OCI-LY3 (cell line): ENCODE data around the gene LRBA.

Experiments used
- EZH2phosphoT487 ChIP-seq: fragments of 200-600 bp; shearing (Covaris generic); IDR thresholded peaks from 2 replicates; pipeline ENCODE4 v1.6.1; 2018; ENCODE audit warnings: antibody characterized with exemption, mixed run types, low read depth
- TF ChIP-seq, protein P1 (sequence below): fragments of 200-600, 300-600 bp; sonication (generic); IDR thresholded peaks from 2 replicates; pipeline ENCODE4 v1.5.1; 2014; ENCODE audit warnings: antibody characterized with exemption, low read length, low read depth

DNA sequence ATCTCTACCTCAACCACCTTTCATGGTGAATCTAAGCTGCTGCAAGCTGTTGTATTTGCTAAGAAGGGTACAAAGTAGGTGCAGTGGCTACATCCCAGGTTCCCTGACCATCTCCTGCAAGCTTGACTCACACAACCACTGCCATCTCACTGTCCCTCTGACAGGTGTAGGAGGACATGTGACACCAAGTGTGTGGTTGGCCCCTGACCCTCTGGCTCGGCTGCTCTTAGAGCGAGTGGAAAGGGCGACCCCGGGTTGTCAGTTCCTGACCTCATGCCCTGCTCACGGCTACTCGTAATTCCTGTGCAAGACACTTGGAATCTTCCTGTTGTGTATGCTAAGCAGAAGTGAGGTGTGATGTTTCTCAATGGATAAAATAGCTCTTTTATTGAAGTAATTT, 752.5 kb downstream of the LRBA start:
- TF ChIP-seq, protein P1, sequence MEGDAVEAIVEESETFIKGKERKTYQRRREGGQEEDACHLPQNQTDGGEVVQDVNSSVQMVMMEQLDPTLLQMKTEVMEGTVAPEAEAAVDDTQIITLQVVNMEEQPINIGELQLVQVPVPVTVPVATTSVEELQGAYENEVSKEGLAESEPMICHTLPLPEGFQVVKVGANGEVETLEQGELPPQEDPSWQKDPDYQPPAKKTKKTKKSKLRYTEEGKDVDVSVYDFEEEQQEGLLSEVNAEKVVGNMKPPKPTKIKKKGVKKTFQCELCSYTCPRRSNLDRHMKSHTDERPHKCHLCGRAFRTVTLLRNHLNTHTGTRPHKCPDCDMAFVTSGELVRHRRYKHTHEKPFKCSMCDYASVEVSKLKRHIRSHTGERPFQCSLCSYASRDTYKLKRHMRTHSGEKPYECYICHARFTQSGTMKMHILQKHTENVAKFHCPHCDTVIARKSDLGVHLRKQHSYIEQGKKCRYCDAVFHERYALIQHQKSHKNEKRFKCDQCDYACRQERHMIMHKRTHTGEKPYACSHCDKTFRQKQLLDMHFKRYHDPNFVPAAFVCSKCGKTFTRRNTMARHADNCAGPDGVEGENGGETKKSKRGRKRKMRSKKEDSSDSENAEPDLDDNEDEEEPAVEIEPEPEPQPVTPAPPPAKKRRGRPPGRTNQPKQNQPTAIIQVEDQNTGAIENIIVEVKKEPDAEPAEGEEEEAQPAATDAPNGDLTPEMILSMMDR: no peak
- TF ChIP-seq EZH2phosphoT487: no peak
